Activated CD8-positive, alpha-beta T cell treated with anti-CD3 and anti-CD28 coated beads, Interleukin-2, amount 10 ng/mL, durations not matched to agents 7 days and 5 days (primary cell): ENCODE data around the gene MYBBP1A. TPM values are rescaled to one million over a fixed set of nuclear protein-coding genes. Genes with fewer than 3 reads are reported as not detected.

Source experiments
- total RNA-seq, 2 experiments: library from RNA; stranded (reverse); gene quantifications; one replicate each; pipeline ENCODE4 v1.2.3, GENCODE V29; 2021

The MYBBP1A gene
- total RNA-seq, 2 experiments from 2014 or later = 70.7 to 76.7 TPM

Other genes with a start within 250 kb of the MYBBP1A start
- gene UBE2G1, start 188.7 kb downstream of the MYBBP1A start, total RNA-seq = 10 to 100 TPM; 69.1 TPM
- gene SPNS3, start 121.4 kb downstream of the MYBBP1A start, total RNA-seq = 10 to 100 TPM; 26.8 to 29.1 TPM
- gene SPNS2, start 56.5 kb downstream of the MYBBP1A start, total RNA-seq = 1 to 10 TPM; 4.0 to 4.2 TPM
- gene GGT6, start 5.2 kb upstream of the MYBBP1A start, total RNA-seq = not detected
- not detected for gene SMTNL2, start 29.1 kb upstream of the MYBBP1A start, total RNA-seq
- gene ALOX15, start 86.3 kb upstream of the MYBBP1A start, total RNA-seq = not detected
- 10 to 100 TPM; 69.2 to 76.1 TPM for gene PELP1, start 148.8 kb upstream of the MYBBP1A start, total RNA-seq
- gene ARRB2, start 155.2 kb upstream of the MYBBP1A start, total RNA-seq = 100 to 1,000 TPM; 302 to 316 TPM
- gene MED11, start 176.0 kb upstream of the MYBBP1A start, total RNA-seq = 10 to 100 TPM; 23.0 to 27.2 TPM
- gene ZMYND15, start 184.4 kb upstream of the MYBBP1A start, total RNA-seq = not detected
- under 1 TPM; 0.50 to 0.89 TPM for gene CXCL16, start 184.5 kb upstream of the MYBBP1A start, total RNA-seq
- gene TM4SF5, start 216.5 kb upstream of the MYBBP1A start, total RNA-seq = not detected
- not detected for gene VMO1, start 231.0 kb upstream of the MYBBP1A start, total RNA-seq
- not detected for gene GLTPD2, start 233.6 kb upstream of the MYBBP1A start, total RNA-seq
- 100 to 1,000 TPM; 107 to 119 TPM for gene PSMB6, start 240.8 kb upstream of the MYBBP1A start, total RNA-seq